ENCODE measurements around the gene CXCR5.

The CXCR5 gene

DNA sequence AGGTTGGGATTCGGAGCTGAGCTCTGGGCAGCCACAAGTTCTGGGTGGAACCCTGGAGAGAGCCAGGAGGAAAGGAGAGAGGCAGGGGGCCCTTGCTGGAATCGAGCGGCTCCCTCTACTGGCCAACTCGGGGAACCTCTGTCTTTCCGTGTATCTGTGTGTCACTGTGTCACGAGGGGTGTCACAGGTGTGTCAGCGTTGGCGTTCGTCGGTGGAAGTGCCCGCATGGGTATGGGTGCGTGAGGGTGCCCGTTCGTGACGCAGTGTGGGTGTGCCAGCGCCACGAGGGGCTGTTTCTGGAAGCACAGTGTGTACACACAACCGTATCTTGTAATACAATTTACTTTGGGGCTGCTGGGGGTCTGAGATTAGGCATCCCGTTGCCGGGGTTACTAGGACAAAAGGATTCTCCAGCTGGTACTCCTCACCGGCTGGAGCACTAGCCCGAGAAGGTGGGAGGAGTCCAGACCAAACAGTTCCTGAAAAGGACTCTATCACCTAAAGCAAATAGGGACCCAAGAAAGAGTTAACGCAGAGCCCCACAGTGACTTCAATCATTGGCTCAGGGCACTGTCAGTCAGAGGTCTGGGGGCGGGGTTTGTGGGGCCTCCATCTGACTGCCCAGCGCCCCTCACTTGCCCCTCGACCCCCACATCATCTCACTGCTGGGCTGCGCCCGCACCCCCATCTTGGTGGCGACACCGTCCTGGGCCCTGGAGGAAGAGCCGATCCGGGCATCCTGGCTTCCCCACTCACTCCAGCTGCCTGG is 44.6 kb downstream of the CXCR5 start:
- H3K9me3 ChIP-seq (ENCODE audit: control insufficient read depth, low read length) = no peaks in the 10 kb centered on the region
- DNase-seq = peak; percentile 94 to 96 (median 95)
- H3K4me1 ChIP-seq (ENCODE audit: control insufficient read depth, insufficient read depth, low read length, poor library complexity, severe bottlenecking) = peaks cover 32% of the 10 kb centered on the region
- peaks cover 5% of the 10 kb centered on the region for H3K36me3 ChIP-seq (ENCODE audit: control insufficient read depth, insufficient read depth, low read length)
- H3K27ac ChIP-seq (ENCODE audit: insufficient read depth, low read length, poor library complexity, severe bottlenecking) = peak overlapping the region; percentile 98
- no peaks in the 10 kb centered on the region for H3K27me3 ChIP-seq (replicated peaks; ENCODE audit: control insufficient read depth, insufficient read depth, low read length, poor library complexity, severe bottlenecking)
- H3K4me3 ChIP-seq (ENCODE audit: insufficient read depth, low read depth, low read length, poor library complexity, severe bottlenecking) = peak overlapping the region; percentile 83

DNA sequence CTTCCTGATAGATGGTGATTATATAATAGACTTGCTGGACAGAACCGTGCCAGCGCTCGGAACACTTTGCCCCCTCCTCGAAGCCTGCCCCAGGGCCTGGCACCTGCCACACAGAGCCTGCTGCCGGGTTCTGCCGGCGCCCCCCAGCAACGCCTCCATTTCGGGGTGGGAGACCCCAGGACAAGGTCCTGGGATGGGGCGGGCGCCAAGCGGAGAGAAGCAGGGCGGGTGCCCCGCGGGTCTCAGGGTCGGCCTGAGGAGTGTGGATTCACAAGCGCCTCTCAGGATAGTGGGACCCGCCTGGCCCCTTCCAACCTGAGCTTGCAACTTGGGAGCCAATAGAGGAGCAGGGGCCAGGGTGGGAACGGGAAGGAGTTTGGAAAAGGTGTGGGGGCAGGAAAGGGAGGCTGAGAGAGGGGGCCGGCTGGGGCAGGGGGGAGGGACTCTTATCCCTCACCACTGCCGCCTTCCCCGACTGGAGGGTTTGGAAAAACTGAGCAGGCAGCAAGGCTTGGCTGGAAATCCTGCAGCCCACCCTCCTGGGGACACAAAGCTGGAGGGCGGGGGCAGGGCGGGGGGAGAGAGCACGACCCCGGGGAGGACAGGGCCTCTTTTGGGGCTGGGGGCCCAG is 45.3 kb downstream of the CXCR5 start:
- no peaks in the 10 kb centered on the region for H3K36me3 ChIP-seq (ENCODE audit: control insufficient read depth, insufficient read depth, low read length)
- peak overlapping the region; percentile 83 for H3K4me3 ChIP-seq (ENCODE audit: insufficient read depth, low read depth, low read length, poor library complexity, severe bottlenecking)
- no peaks in the 10 kb centered on the region for H3K27me3 ChIP-seq (replicated peaks; ENCODE audit: control insufficient read depth, insufficient read depth, low read length, poor library complexity, severe bottlenecking)
- no peaks in the 10 kb centered on the region for H3K9me3 ChIP-seq (ENCODE audit: control insufficient read depth, low read length)
- peak overlapping the region; percentile 98 for H3K27ac ChIP-seq (ENCODE audit: insufficient read depth, low read length, poor library complexity, severe bottlenecking)
- H3K4me1 ChIP-seq (ENCODE audit: control insufficient read depth, insufficient read depth, low read length, poor library complexity, severe bottlenecking) = peaks cover 25% of the 10 kb centered on the region
- DNase-seq = no peak

- DNase-seq = peak; percentile 75 to 76 (median 75)
- Histone ChIP-seq H3K27ac (ENCODE audit: insufficient read depth, low read length, poor library complexity, severe bottlenecking) (peak overlapping the region; percentile 98), H3K4me3 (ENCODE audit: insufficient read depth, low read depth, low read length, poor library complexity, severe bottlenecking) (peak overlapping the region; percentile 83)
These were observed 45.9 kb downstream of the CXCR5 start for GRCh38 chr11:118929501-118930093.

DNA sequence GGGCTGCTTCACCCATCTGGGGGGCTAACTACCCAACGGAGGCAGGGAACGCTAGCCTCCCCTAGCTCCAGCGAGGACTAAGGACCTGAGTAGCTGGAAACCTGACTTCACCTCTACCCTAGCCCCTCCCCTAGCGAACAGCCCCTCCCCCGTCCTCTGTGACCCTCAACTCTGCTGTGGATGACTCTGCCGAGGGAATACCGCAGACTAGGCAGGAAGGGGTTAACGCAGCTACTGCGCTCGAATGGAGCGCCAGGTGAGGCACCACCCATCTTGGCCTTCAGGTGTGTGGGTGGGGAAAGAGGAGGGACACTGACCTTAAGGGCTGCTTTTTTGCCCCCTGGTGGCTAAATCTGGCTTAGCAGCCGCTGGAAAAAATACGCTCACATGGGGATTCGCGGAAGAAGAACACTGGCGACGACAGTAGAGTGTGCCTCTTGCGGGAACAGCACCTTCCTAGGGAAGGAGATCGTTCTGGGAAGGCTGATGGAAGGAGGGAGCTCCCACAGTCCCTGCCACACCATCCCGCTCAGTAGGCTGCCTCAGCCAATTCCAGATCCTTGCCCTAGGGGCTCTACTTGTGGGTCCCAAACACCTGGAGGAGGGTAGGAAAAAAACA is 46.5 kb downstream of the CXCR5 start:
- no peaks in the 10 kb centered on the region for H3K27me3 ChIP-seq (replicated peaks; ENCODE audit: control insufficient read depth, insufficient read depth, low read length, poor library complexity, severe bottlenecking)
- peaks cover 25% of the 10 kb centered on the region for H3K4me1 ChIP-seq (ENCODE audit: control insufficient read depth, insufficient read depth, low read length, poor library complexity, severe bottlenecking)
- peak overlapping the region; percentile 98 for H3K27ac ChIP-seq (ENCODE audit: insufficient read depth, low read length, poor library complexity, severe bottlenecking)
- H3K4me3 ChIP-seq (ENCODE audit: insufficient read depth, low read depth, low read length, poor library complexity, severe bottlenecking) = peak overlapping the region; percentile 83
- peak; percentile 78 to 83 (median 79) for DNase-seq
- no peaks in the 10 kb centered on the region for H3K9me3 ChIP-seq (ENCODE audit: control insufficient read depth, low read length)
- no peaks in the 10 kb centered on the region for H3K36me3 ChIP-seq (ENCODE audit: control insufficient read depth, insufficient read depth, low read length)

More at GRCh38 chr11:118929501-118930093, 45.9 kb downstream of the CXCR5 start:
- H3K4me1 ChIP-seq (ENCODE audit: control insufficient read depth, insufficient read depth, low read length, poor library complexity, severe bottlenecking) = peaks cover 25% of the 10 kb centered on the region
- H3K9me3 ChIP-seq (ENCODE audit: control insufficient read depth, low read length) = no peaks in the 10 kb centered on the region
- H3K36me3 ChIP-seq (ENCODE audit: control insufficient read depth, insufficient read depth, low read length) = no peaks in the 10 kb centered on the region
- H3K27me3 ChIP-seq (replicated peaks; ENCODE audit: control insufficient read depth, insufficient read depth, low read length, poor library complexity, severe bottlenecking) = no peaks in the 10 kb centered on the region

DNA sequence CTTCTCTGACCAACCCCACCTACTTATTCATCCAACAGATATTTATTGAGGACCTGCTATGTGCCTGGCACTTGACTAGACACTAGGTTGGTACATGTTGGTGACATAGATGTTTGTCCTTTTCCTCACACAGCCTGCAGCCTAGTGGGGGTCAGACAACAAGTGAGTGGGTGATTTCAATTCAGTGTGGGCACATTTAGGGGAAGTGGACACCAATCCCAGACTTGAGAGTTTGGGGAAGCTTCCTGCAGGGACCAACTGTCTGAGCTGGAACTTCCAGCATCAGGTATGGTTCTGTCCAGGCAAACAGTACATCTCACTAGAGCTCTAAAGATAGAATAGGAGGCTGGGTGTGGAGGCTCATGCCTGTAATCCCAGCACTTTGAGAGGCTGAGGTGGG is 47.9 kb downstream of the CXCR5 start:
- DNase-seq = no peak
- no peak overlapping the region for H3K4me3 ChIP-seq (ENCODE audit: insufficient read depth, low read depth, low read length, poor library complexity, severe bottlenecking)
- no peak overlapping the region for H3K27ac ChIP-seq (ENCODE audit: insufficient read depth, low read length, poor library complexity, severe bottlenecking)
- H3K27me3 ChIP-seq (replicated peaks; ENCODE audit: control insufficient read depth, insufficient read depth, low read length, poor library complexity, severe bottlenecking) = no peaks in the 10 kb centered on the region
- peaks cover 25% of the 10 kb centered on the region for H3K4me1 ChIP-seq (ENCODE audit: control insufficient read depth, insufficient read depth, low read length, poor library complexity, severe bottlenecking)
- H3K9me3 ChIP-seq (ENCODE audit: control insufficient read depth, low read length) = no peaks in the 10 kb centered on the region
- no peaks in the 10 kb centered on the region for H3K36me3 ChIP-seq (ENCODE audit: control insufficient read depth, insufficient read depth, low read length)

DNA sequence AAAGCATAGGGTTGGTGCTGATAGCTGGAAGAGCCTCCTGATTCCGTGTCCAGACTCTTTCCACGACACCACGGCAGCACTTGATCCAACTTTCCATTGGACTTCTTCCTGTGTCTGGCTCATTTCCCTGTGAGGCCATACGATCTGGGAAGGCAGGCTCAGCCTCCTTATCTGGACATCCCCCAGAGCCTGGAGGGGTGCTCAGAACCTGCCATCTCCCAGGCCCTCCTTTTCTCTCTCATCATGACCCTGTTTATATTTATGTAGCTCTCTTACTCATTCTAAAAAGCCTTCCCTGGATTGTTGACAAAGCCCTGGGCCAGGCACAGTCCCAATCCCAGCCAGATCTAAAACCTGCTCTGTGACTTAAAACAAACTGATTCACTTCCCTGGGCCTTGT is 49.8 kb downstream of the CXCR5 start:
- no peak overlapping the region for H3K4me3 ChIP-seq (ENCODE audit: insufficient read depth, low read depth, low read length, poor library complexity, severe bottlenecking)
- no peaks in the 10 kb centered on the region for H3K9me3 ChIP-seq (ENCODE audit: control insufficient read depth, low read length)
- H3K4me1 ChIP-seq (ENCODE audit: control insufficient read depth, insufficient read depth, low read length, poor library complexity, severe bottlenecking) = peaks cover 10% of the 10 kb centered on the region
- no peaks in the 10 kb centered on the region for H3K36me3 ChIP-seq (ENCODE audit: control insufficient read depth, insufficient read depth, low read length)
- H3K27ac ChIP-seq (ENCODE audit: insufficient read depth, low read length, poor library complexity, severe bottlenecking) = no peak overlapping the region
- no peak for DNase-seq
- no peaks in the 10 kb centered on the region for H3K27me3 ChIP-seq (replicated peaks; ENCODE audit: control insufficient read depth, insufficient read depth, low read length, poor library complexity, severe bottlenecking)

GRCh38 chr11:118935376-118935775 is 51.7 kb downstream of the CXCR5 start:
- peaks cover 15% of the 10 kb centered on the region for H3K4me1 ChIP-seq (ENCODE audit: control insufficient read depth, insufficient read depth, low read length, poor library complexity, severe bottlenecking)
- no peaks in the 10 kb centered on the region for H3K36me3 ChIP-seq (ENCODE audit: control insufficient read depth, insufficient read depth, low read length)
- H3K9me3 ChIP-seq (ENCODE audit: control insufficient read depth, low read length) = no peaks in the 10 kb centered on the region
- H3K27me3 ChIP-seq (replicated peaks; ENCODE audit: control insufficient read depth, insufficient read depth, low read length, poor library complexity, severe bottlenecking) = no peaks in the 10 kb centered on the region
- H3K27ac ChIP-seq (ENCODE audit: insufficient read depth, low read length, poor library complexity, severe bottlenecking) = no peak overlapping the region
- H3K4me3 ChIP-seq (ENCODE audit: insufficient read depth, low read depth, low read length, poor library complexity, severe bottlenecking) = no peak overlapping the region
- DNase-seq = no peak

DNA sequence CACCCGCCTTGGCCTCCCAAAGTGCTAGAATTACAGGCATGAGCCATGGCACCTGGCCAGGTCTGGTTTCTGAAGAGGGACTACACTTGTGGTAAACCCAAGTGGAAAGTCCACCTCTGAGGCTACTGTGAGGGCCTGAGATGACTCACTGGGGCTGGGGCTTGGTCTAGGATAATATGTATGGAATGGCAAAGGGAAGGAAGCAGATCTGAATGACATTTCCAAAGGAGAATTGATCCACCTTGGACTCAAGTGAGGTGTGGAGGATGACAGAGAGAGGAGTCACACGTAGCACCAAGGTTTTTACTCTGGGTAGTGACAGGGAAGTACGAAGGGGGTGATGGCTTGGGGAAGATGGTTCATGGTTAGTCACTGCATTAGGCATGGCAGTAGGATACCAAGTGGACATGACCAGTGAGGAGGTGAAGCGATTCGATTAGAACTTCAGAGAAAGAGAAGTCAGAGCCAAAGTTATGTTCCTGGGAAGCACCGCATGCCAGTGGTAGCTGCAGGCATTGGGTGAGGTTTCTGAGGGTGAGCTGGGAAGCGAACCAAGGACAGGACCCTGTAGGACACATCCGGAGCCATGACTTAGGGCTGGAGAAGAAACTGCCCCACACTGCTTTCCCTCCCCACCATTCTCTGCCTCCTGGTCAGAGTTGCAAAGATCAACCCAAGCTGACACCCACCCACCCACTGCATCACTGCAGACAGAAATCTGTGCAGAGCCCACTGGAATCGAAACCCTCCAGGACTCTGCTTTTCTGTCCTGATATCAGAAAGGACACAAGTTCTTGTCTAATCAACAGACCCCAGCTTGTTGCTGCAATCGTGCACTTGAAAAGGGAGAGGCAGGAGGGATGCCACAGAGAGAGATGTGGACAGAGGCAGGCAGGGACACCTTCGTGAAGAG is 55.1 kb downstream of the CXCR5 start:
- H3K4me3 ChIP-seq (ENCODE audit: insufficient read depth, low read depth, low read length, poor library complexity, severe bottlenecking) = no peak overlapping the region
- no peaks in the 10 kb centered on the region for H3K27me3 ChIP-seq (replicated peaks; ENCODE audit: control insufficient read depth, insufficient read depth, low read length, poor library complexity, severe bottlenecking)
- H3K27ac ChIP-seq (ENCODE audit: insufficient read depth, low read length, poor library complexity, severe bottlenecking) = no peak overlapping the region
- H3K9me3 ChIP-seq (ENCODE audit: control insufficient read depth, low read length) = no peaks in the 10 kb centered on the region
- DNase-seq = no peak
- H3K4me1 ChIP-seq (ENCODE audit: control insufficient read depth, insufficient read depth, low read length, poor library complexity, severe bottlenecking) = peaks cover 18% of the 10 kb centered on the region
- H3K36me3 ChIP-seq (ENCODE audit: control insufficient read depth, insufficient read depth, low read length) = no peaks in the 10 kb centered on the region

DNA sequence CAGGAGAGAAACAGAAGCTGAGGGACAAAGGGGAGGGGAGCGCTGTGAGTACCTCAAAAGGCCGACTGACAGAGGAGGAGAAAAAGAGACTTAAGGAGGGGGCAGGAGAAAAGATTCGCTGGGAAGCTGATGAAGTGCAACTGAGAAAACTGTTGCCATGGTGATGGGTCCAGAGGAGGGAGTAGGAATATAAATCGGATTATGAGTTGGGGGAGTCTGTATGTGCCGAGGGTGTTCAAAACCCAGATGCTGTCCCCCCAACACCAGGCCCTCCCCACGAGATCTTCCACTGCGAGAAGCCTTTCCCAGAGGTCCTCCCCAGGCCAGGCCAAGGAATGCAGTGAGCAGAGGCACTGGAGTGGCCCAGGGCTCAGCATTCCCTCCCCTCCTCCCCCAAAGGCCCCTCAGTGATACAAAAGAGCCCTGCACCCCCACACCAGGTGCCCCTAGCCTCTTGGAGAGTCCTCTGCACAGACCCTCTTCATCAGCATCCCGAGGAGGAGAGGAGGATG is 55.8 kb downstream of the CXCR5 start:
- Histone ChIP-seq H3K27ac (ENCODE audit: insufficient read depth, low read length, poor library complexity, severe bottlenecking) (no peak overlapping the region), H3K27me3 (replicated peaks; ENCODE audit: control insufficient read depth, insufficient read depth, low read length, poor library complexity, severe bottlenecking) (no peaks in the 10 kb centered on the region), H3K36me3 (ENCODE audit: control insufficient read depth, insufficient read depth, low read length) (no peaks in the 10 kb centered on the region), H3K9me3 (ENCODE audit: control insufficient read depth, low read length) (no peaks in the 10 kb centered on the region), H3K4me3 (ENCODE audit: insufficient read depth, low read depth, low read length, poor library complexity, severe bottlenecking) (no peak overlapping the region), H3K4me1 (ENCODE audit: control insufficient read depth, insufficient read depth, low read length, poor library complexity, severe bottlenecking) (peaks cover 18% of the 10 kb centered on the region)
- DNase-seq = no peak
